Measurements from ENCODE around the gene REEP3.

REEP3 gene

DNA sequence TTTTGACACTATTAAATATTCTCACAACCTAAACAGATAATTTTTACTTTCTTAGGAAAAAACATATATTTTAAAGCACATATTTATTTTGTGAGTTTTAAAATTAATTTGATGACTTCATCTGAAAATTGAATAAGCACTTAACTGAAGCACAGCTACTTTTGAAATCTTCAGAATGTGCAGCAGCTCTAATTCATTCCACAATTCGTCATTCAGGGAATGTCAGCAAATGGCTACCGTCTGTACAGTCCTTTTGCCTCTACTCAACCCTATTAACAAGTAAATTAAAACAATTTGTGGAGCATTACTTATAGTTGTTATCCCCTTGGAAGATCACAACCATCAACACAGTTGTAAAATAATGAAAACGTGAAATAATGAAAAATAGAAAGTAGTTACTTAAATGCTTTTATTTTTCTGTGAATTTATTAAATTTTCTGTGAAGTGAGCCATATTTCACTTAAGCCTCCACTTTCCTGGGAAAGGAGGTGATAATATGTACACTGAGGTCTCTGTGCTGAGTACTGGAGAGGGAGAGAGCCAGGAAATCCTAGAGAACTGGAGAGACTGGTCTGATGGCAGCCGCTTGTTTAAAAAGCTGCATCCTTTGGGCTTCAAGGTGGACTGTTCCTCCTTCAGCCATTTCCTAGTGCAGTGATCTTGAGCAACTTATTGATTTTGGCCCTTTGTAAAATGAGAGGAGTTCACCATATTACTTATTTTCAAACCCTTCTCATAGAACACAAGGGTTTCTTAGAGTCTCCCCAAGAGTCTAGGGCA lies 70.6 kb downstream of the REEP3 start:
- no peak for DNase-seq

GRCh38 chr10:63593576-63593975 lies 72.4 kb downstream of the REEP3 start:
- no peak for DNase-seq

DNA sequence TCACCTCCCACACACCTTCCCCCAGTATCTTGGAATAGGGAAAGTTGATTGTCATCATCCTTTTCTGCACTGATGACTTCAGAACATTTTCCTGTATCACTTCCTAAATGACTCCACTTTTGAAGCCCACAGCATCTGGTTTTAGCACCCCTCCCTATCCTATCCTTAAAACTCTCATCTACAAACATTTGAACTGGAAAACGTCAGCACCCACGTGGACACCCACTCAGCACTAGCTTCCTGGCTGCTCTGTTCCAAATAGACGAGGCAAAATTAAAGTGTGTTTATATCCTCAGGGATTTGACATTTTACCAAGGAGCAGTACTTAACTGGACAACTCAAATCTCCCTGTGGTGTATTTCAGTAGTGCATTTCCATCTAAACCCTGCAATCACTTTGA lies 73.9 kb downstream of the REEP3 start:
- DNase-seq, result no peak

DNA sequence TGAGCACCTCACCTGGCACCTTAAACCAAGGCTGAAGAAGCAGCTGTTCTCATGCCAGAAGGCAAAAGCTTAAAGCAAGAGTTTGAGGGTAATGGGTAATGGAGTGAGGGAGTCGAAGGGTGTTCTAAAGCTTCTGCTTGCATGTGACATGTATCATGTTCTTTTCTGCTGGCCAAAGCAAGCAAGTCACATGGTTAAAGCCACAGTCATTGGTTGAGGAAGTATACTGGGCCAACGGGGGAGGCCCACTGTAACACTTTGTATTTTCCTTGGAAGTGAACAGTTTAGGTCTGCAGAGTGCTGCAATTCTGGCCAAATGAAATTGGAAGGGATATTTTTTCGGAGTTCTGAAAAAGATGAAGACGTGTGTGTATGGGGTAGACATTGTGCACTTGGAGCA lies 75.7 kb downstream of the REEP3 start:
- DNase-seq, result no peak

GRCh38 chr10:63600540-63600939 lies 79.3 kb downstream of the REEP3 start:
- DNase-seq, result no peak

DNA sequence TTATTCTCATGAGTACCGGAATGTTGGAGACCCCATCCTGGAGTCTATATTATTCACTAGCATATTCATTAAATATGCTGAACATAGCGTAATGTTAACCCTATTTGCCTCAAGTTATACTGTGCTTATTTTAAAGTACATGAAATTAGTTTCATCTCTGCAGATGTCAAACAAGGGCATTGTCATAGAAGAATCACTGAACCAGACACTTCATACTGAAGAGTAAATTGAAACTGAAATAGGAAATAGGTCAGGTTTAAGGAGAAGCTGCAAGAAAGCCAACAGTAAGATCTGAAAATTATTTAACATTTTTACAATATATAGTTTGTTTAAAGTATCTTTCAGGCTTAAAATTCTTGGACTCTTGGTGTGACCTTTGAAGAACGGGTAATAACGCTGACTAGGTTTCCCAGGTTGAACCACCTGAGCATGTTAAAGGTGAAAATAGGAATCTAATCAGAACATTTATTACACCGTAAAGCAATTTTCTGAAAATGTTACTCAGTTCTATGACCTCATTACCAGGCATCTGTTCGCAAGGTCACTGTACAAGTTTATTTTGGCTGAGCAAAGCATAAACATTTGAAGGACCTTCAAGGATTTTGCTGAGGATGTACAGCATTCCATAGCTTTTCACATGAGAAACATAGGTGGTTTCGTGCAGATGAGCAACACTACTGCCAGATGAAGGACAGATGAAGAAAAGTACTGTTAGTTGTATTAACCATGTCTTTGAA lies 82.7 kb downstream of the REEP3 start:
- DNase-seq, result no peak

GRCh38 chr10:63605197-63605967 lies 84.2 kb downstream of the REEP3 start:
- DNase-seq, result no peak

GRCh38 chr10:63608511-63608910 lies 87.3 kb downstream of the REEP3 start:
- DNase-seq, result no peak

DNA sequence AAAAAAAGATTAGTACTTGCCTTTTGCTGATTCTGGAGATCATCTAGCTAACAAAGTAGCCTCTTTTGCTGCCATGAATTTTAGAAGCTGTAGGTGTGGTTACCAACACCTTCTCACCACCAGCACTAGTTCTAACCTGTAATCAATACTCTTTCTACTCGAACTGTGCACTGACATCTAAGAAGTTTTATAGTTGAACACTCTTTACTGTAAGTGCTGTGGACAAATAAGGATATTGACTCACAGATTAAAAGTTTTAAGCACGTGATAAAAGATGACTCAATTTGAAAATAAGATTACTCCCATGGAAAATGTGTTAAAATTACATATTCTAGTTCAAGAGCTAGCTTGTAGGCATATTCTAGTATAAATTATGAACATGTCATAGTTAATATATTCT lies 89.9 kb downstream of the REEP3 start:
- no peak for DNase-seq

GRCh38 chr10:63614371-63614891 lies 93.2 kb downstream of the REEP3 start:
- no peak for DNase-seq

GRCh38 chr10:63618552-63618951 lies 97.4 kb downstream of the REEP3 start:
- no peak for DNase-seq

DNA sequence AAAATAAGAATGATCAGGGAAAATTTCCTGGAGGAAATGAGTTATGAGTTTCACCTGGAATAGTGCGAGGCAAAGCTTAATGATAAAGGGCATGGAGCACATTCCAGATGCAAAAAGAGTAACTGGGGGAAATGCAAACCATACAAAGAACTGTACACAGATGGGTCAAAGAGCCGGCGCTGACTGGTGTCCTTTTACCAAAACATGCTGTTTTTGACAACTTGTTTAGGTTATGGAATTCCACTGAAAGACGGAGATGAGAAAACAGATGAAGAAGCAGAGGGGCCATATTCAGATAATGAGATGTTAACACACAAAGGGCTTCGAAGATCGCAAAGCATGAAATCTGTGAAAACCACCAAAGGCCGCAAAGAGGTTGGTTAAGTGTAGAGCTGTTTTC lies 98.2 kb downstream of the REEP3 start:
- DNase-seq, result no peak

DNA sequence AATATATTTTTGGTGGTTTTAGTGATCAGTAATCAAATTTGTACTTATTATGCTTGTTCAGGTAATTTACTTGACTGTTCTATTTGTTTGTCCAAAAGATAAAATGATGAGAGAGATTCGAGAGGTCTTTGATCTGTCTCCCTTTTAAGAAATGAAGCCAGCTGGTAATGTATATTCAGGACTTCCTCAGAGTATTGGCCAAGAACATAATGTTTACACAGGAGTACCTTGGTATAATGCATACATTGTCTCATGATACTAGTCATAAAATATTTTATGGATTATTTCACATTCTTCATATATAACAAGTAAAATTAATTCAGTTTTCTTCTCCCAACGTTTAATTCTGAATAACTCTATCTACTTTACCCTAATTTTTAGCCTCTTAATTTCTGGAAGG lies 100.9 kb downstream of the REEP3 start:
- no peak for DNase-seq

- DNase-seq, result no peak
Measured at GRCh38 chr10:63624701-63625100, 103.5 kb downstream of the REEP3 start.

DNA sequence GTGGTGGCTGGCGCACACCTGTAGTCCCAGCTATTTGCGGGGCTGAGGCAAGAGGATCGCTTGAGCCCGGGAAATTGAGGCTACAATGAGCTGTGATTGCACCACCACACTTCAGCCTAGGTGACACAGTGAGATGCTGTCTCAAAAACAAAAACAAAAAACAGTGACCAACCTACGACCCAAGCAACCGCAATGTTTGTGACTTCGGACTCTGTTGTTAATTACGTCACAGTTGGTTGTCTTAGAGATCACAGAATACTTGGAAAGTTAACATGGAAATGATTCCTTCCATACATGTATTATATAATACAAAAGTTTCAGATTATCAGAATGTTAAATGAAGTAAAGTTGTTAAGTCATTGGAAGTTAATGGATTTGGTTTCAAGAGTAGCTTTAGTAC lies 106.2 kb downstream of the REEP3 start:
- DNase-seq, result no peak

DNA sequence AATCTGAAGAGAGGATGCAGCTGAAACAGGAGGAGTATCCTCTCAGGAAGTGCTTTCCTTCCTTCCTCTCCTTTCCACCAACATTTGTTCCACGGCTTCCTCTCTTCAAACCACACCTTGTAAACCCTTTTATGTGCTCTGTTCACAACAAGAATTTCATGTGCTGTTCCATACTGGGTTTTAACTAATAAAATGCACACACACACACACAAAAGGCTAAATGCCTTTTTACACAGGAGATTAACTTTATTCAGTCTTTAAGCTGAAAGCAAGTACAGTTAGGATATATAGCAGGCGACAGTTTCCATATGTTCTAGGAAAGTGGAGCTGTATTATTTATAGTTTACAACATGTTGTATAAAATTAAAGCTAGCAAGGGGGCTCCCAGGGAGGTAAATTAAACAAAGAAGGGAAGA lies 106.7 kb downstream of the REEP3 start:
- no peak for DNase-seq

- no peak for DNase-seq
Measured at GRCh38 chr10:63628526-63629362, 107.5 kb downstream of the REEP3 start.

DNA sequence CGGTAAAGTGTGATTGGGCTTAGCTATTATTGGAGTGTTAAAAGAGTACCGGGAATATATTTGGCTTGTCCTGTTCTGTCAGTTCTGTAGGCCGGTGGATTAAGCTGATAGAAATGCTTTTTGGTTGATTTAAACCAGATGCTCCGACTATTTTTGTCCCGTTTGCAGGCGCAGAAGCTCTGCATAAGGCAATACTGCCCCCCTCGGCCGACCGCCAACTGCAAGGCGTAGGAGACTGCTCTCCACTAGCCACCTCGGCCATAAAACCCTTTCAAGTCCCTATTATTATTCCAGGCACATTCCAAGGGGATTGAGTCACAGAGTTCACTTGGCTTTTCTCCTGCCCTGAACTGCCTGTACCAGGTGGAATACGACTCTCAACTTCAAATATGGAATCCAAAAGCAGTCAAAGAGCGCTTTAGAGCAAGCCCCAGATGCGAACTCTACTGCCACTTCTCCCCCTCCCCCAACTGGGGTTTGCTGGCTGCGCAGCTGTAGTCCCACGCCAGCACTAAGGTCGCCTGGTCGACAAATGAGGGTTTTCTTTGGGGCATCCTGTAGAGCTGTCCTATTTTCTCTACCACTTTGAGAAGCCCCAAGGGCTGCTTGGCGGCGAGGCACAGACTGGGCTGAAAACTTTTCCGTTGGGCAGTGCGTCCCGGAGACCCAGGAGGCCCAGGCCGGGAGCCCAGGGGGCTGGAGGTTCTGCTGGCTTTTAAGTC lies 108.3 kb downstream of the REEP3 start:
- DNase-seq, result peak; percentile 94

DNA sequence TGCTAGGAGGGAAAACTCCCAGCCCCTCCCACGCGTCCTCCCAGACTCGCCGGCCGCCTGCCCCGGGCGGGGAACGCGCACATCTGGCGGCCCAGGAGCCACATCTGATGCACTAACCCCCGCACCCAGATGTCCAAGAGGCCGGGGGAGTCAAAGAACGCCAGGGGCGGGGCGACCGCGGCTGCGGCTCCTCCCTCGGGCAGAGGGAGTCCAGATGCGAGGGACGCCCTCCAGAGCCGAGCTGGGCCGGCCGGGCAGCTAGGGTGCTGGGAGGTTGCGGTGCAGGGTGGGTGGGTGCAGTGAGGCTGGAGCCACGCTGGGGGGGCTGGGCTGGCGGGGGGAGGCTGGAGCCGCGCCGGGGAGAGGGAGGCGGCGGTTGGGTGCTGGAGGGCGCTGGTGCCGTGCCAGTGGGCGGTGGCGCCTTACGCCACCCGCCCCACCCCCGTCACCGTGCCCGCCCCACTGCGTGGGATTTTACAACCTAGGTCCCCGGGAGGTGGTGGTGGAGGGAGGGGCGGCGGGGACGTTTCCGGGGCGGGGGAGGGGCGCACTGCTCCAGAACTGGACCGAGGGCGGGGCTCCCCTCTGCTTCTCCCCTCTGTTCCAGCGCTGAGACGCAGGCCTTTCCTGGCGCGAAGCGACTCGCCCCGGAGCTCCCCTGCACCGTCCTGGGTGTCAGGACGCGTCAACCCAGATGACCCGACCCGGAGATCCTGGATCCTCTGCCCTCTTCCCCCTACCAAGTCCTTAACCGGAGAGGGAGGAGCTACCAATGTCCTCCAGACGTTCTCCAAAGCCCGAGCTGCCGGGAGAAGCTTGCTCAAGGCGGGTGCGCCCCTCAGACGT lies 109.1 kb downstream of the REEP3 start:
- DNase-seq, result peak; percentile 86

DNA sequence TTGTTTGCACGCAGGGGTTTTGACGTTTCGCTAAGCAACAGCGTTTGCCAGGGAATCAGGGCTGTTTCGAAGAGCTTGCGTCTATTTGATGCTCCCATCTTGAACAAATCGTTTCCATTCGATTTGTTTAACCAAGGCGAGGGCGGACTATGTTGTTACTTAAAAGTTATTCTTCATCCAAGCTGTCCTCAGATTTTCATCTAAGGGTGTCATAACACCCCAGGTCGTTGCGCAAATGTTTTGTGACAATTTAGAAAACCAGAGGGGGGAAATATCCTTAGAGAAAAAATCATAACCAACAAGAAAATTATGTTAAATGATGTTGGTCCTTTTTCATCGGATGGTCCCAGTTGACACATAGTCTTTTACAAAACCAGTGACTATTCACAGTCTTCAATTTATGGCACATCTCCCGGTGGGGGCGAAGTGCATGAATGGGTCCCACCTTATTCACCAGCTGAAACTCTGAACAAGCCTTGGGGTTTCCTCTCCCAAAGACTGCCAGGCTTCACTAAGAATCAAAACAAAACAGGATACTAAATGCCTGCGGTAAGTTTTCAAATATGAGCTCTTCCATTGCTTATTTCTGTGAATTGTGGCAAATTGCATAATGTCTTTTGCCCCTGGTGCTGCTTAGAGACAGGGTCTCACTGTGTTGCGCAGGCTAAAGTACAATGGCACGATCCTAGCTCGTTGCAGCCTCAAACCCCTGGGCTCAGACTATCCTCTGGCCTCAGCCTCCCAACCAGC lies 109.9 kb downstream of the REEP3 start:
- DNase-seq, result no peak
